GM18861 (cell line): ENCODE results near the gene USH1C.

Source experiments
- ATAC-seq: cut with Tn5 transposase; IDR thresholded peaks from one replicate; pipeline ENCODE4 v1.9.1; 2021; ENCODE audit not compliant: unreplicated experiment

USH1C gene

DNA sequence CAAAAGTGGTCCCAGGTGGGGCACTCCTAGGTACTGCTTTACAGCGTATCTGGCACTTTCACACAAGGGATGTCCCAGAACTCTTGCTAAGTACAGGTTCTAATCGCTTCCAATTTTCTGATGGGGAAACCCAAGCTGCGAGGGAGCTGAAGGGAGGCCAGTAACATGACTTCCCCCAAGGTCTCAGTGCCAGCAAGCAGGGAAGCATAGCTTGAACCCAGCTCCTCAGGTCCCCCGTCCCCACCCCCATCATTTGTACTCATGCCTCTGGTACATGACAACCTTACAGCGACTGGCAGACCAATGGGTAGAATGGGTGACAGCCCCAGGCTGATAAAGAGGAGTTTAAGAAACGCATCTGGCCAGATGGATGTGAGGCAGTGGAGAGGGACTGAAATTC is 66.9 kb downstream of the USH1C start:
- no peak for ATAC-seq

DNA sequence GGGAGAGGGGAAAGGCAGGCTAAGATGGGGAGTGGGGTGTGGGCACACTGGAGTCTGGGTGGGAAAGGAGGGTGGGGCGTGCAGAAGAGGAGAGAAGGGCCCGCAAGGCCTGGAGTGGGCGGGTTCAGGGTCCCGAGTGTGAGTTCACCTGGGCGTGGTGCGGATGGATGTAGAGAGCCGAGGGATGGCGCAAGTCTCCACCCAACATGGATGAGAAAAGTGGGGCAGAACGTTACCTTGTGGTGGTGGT is 67.2 kb downstream of the USH1C start:
- ATAC-seq: no peak

- no peak for ATAC-seq
Observed at GRCh38 chr11:17476317-17477083, 67.7 kb downstream of the USH1C start, which contains the start of gene ABCC8. ABCC8 (minus strand) TSS chr11:17476845; CDS start chr11:17476776, 69 bp downstream.

DNA sequence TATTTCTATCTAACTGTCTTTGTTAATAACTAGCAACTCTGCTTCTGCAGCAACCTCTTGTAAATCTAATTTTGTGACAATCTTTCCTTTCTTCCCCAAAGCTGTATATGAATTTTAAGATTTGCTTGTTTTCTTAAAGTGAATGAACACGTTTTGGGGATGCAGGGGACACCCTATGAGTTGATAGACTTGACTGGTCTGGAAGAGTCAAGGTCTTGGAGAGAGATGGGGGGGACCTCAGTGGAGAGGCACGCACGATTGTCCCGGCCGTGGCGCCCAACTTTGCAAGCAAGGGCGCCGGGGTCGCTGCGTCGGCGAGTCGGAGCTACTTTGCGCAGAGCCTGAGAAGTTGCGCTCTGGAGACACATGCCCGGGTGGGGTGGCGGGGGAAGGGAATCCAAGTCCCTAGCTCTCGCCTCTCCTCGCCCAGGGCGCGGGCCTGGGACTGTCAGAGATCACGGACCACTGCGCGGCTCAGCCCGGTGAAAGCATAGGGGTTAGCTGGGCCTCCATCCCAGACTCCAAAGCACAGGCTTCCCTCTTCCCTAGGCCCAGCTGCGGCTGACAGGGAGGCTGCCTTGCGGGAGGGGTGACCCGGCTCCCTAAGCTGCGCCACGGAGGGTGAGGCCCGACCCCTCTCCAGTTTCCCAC is 68.4 kb downstream of the USH1C start:
- ATAC-seq: no peak

- ATAC-seq: no peak
Observed at GRCh38 chr11:17473071-17473744, 71.0 kb downstream of the USH1C start.

GRCh38 chr11:17472467-17472866 is 71.7 kb downstream of the USH1C start:
- ATAC-seq: no peak

DNA sequence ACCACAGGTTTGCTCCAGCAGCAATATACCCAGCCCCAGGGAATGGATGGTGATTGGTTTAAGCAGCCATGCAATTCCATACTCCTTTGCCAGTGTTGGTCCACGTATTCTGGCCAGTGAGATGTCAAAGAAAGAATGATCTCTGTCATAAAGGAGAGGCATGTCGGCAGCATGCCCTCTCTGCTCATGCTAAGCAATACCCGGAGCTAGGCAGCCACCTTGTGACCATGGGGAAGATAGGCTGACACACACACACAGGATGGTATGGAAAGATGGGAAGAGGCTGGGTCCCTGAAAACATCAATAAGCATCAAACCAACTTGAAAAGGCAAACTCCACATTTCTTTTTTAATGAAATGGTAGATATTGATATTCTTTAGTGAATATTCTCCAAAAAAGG is 72.7 kb downstream of the USH1C start:
- ATAC-seq: no peak

DNA sequence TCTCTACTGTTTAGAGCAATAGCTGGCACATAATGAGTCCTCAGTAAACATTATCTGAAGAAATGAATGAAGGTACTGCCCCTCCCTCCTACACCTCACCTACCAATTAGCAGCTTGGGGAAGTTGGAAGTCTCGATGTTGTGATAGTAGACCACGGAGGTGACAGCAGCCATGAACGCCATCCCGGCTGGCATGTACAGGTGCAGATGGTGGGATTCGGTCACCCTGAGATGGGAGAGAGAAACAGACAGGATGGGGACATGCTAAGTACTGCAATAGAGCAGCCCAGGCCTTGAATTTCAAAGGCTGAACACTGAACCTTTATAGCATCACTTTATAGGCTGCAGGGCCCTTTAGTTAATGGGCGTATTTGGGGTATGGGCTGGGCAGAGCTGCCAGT is 74.2 kb downstream of the USH1C start:
- ATAC-seq: no peak

DNA sequence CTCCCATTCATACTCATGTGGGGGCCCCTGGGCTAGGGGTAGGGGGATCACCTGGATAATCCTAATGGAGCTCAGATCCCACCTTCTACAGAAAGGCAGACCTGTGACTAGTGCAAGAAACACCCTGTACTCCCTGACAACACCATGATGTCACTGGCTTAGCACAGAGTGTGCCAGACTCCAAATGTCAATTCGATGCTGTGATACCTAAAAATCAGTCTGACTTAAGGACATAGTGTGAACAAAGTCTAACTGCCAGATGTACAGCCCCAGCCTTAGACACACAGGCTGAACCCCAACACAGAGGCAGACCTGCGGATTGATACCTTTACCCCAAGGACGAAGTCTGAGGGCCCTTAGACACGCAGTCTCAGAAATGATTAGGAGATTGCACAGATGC is 76.1 kb downstream of the USH1C start:
- no peak for ATAC-seq

- no peak for ATAC-seq
Observed at GRCh38 chr11:17463546-17464174, 80.6 kb downstream of the USH1C start.

GRCh38 chr11:17462940-17463339 is 81.3 kb downstream of the USH1C start:
- no peak for ATAC-seq

GRCh38 chr11:17460406-17460805 is 83.8 kb downstream of the USH1C start:
- no peak for ATAC-seq

- no peak for ATAC-seq
Observed at GRCh38 chr11:17459236-17459896, 84.8 kb downstream of the USH1C start.

DNA sequence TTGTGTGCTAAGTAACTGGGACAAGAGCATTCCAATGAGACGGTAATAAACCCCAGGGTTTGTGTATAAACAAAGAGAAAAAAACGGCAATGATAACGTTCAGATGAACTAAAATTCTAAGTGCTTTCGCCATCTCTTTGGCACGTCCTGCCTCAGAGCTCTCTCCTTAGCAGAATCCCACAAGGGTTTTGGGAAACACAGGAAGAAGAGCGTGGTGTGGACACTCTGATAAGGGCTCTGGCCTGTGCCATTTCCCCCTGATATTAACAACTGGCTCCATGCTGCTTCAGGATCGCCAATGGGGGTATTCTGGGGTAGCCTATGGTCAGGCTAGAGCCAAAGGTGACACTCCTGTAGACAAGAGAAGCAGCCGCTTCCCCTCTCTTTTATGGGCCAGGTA is 85.9 kb downstream of the USH1C start:
- ATAC-seq: no peak

DNA sequence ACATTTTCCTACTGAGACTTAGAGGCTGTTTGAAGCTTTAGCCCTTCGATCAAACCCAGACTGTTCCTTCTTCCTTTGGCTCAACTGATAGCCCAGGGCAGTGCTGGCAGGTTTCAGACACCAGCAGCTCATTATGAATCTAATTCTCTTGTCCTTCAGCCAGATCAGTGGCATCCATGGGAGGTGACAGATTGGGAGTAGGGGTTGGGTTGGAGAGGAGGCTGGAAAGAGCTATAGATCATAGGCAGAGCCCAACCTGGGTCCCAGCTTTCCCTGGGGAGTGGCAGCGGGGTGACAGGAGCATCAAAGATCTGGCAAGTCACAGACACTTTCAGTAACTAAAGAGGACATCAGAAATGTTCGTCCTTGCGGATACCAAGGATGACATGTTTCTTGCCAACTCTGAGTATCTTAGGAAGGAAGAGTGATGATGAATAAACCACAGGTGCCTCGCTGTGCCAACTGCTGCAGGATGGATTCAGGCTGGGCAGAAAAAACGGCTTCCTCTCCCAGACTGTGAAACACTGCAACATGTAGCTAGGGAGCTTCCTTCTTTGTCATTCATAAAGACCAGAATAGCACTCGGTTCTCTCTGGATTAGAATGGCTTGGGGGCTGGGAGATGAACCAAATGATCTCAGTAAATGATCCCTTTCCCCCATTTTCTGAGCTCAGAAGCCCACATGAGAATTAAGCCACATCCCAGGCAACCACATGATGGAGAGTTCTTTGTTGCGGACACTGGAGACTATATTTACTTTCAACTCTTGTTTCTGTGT is 86.6 kb downstream of the USH1C start:
- ATAC-seq: no peak

DNA sequence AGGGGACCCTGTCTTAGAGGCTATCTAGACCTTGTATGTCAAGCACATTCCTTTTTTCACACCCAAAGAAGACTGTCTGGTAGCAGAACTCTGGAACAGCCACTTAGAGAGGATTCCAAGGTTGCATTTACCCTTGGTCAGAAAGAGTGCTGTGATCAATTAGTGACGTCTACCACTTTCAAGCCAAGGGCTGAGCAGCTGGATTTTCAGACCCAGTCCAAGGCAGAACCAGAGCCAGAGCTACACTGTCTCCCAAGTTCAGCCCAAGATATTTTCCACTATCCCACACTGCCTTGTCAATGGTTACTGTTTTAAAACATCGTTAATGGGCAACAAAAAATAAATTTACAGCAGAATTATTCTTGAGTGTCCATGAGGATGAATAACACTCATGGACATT is 91.5 kb downstream of the USH1C start:
- no peak for ATAC-seq

DNA sequence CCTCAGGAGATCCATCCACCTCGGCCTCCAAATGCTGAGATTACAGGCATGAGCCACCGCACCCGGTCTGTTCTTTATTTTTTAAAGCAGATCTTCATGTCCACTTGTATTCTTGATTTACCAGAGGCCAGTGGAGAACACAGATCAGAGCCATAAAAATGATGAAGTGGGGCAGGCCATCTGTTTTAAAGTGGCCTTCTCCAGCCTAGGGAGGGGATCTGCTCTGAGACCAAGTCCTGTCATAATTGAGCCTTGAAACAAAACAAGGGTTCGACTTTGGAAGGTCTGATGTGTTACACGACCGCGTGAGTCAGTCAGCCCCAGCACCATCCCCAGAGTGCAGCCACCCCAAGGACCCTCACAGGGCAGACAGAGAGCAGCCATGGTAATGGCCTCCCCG is 95.1 kb downstream of the USH1C start:
- ATAC-seq: no peak

- no peak for ATAC-seq
Observed at GRCh38 chr11:17446482-17446881, 97.7 kb downstream of the USH1C start.

DNA sequence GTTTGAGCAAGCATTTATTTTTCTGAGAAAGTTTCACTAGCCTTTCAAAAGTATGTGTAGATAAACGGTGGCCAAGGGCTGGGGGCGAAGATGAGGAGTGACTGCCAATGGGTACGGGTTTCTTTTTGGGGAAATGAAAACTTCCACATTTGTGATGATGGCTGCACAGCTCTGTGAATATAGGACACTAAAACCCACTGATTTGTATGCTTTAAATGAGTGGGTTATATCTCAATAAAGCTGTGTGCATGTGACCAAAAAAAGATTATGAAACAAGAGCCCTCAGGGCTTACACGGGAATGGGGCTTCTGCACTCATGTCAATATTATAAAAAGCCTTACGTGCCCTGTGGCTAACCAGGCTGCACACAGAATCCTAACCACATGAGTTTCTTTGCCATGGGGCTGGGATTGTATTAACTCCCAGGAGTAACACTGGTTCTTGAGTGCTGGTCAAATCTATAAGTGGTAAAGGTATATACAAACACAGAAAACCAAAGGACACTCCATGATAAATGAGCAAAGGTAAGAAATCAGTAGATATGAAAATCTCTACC is 98.9 kb downstream of the USH1C start:
- ATAC-seq: no peak

GRCh38 chr11:17443926-17444690 is 100.1 kb downstream of the USH1C start:
- ATAC-seq: no peak
